Kidney (tissue), 14 donors: ENCODE measurements around the gene SMG6. TPM values are rescaled to one million over a fixed set of nuclear protein-coding genes. Genes with fewer than 3 reads are reported as not detected.
A peak's percentile ranks its signal among the peaks of the same experiment; 100 is the strongest.

Source experiments
- DNase-seq, 5 donors: peaks; one replicate each; pipeline ENCODE4 v3.0.0-alpha.2; 2013 to 2020
- FAIRE-seq: peaks from 2 replicates; lab custom pipeline; 2012; peaks lifted over from hg19 to GRCh38; lab: Jason Lieb, UNC
- H3K27ac ChIP-seq, 2 donors: one replicate each; pipeline ENCODE4 v1.7.0; 2013; ENCODE audit warnings: low read depth in 2 of 2, low read length in 2 of 2, inconsistent platforms in 1 of 2
- H3K27me3 ChIP-seq: one replicate; pipeline ENCODE4 v1.7.1; 2013; ENCODE audit warnings: low read length, inconsistent platforms; ENCODE audit not compliant: control insufficient read depth, insufficient read depth
- H3K36me3 ChIP-seq, 3 donors: one replicate each; pipeline versions ENCODE4 v1.7.0 to v1.7.1; 2013; ENCODE audit warnings: low read length in 3 of 3, control low read depth in 1 of 3, inconsistent platforms in 1 of 3; ENCODE audit not compliant: insufficient read depth in 3 of 3, control insufficient read depth in 2 of 3
- H3K4me1 ChIP-seq, 3 donors: one replicate each; pipeline versions ENCODE4 v1.7.0 to v1.7.1; 2013; ENCODE audit warnings: low read length in 3 of 3, inconsistent platforms in 1 of 3, low read depth in 1 of 3; ENCODE audit not compliant: control insufficient read depth in 2 of 3, insufficient read depth in 2 of 3
- H3K4me3 ChIP-seq, 3 donors: one replicate each; pipeline versions ENCODE4 v1.7.0 to v1.8.1; 2013; ENCODE audit warnings: low read length in 3 of 3, control low read depth in 1 of 3, inconsistent platforms in 1 of 3
- H3K9ac ChIP-seq, 3 donors: one replicate each; pipeline versions ENCODE4 v1.7.0 to v1.7.1; 2013; ENCODE audit warnings: low read length in 3 of 3, control low read depth in 1 of 3, inconsistent platforms in 1 of 3
- H3K9me3 ChIP-seq, 3 donors: one replicate each; pipeline versions ENCODE4 v1.7.0 to v1.7.1; 2013; ENCODE audit warnings: low read length in 3 of 3, control low read depth in 1 of 3, inconsistent platforms in 1 of 3; ENCODE audit not compliant: control insufficient read depth in 2 of 3, insufficient read depth in 1 of 3
- intact Hi-C: fragments of 100-400 bp; cut with DNase I; formaldehyde crosslinking; loops from one replicate; pipeline ENCODE4 v1.11.1; 2022
- polyA plus RNA-seq: library from polyadenylated mRNA; stranded (reverse); fragments of 350-450 nt; fragmentation: Illumina TruSeq; extraction: RNeasy Lipid Tissue Mini Kit (QIAGEN cat#74804); gene quantifications from one replicate; pipeline ENCODE4 v1.2.3, GENCODE V29; 2014; ENCODE audit warnings: low read depth, low replicate concordance; ENCODE audit not compliant: insufficient read depth
- total RNA-seq: library from RNA; stranded (reverse); fragmentation: NEBNext Ultra II Directional; extraction: Animal tissue kit (Norgen Biotek cat#: 25700); gene quantifications from one replicate; pipeline ENCODE4 v1.2.1, GENCODE V29; 2021
- TF ChIP-seq, protein P1 (sequence below): IDR thresholded peaks from 3 replicates; pipeline ENCODE4 v1.5.1; 2012; ENCODE audit warnings: mild to moderate bottlenecking, moderate library complexity, borderline replicate concordance; ENCODE audit not compliant: insufficient read depth; ENCODE audit errors: extremely low read depth
- donor health status: control.
- donor health status: control.
- donor health status: control.
- donor health status: control.
- donor health status: control.
- donor health status: DM: yes; HTN: yes; CAD: no.
- donor health status: Normal renal cell carcinoma (clear cell type).

Gene SMG6
- total and polyA plus RNA-seq, 2 donors from 2014 or later = 20.6 to 37.3 TPM

- H3K36me3 ChIP-seq = peaks cover 0 to 7% (median 7%) of the 10 kb centered on the region in 3 donors
- peaks cover 24 to 45% (median 38%) of the 10 kb centered on the region in 3 donors for H3K4me1 ChIP-seq
- FAIRE-seq (no peak), DNase-seq (peak in 1 of 5 donors; percentile 48)
- no peak overlapping the region for H3K9ac ChIP-seq
- H3K27me3 ChIP-seq = no peaks in the 10 kb centered on the region
- intact Hi-C loops = no loop called here
- no peaks in the 10 kb centered on the region for H3K9me3 ChIP-seq
- H3K4me3 ChIP-seq = no peak overlapping the region
- TF ChIP-seq, protein P1, sequence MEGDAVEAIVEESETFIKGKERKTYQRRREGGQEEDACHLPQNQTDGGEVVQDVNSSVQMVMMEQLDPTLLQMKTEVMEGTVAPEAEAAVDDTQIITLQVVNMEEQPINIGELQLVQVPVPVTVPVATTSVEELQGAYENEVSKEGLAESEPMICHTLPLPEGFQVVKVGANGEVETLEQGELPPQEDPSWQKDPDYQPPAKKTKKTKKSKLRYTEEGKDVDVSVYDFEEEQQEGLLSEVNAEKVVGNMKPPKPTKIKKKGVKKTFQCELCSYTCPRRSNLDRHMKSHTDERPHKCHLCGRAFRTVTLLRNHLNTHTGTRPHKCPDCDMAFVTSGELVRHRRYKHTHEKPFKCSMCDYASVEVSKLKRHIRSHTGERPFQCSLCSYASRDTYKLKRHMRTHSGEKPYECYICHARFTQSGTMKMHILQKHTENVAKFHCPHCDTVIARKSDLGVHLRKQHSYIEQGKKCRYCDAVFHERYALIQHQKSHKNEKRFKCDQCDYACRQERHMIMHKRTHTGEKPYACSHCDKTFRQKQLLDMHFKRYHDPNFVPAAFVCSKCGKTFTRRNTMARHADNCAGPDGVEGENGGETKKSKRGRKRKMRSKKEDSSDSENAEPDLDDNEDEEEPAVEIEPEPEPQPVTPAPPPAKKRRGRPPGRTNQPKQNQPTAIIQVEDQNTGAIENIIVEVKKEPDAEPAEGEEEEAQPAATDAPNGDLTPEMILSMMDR = no peak
- peak overlapping the region in 1 of 2 donors; percentile 52 for H3K27ac ChIP-seq
These were observed 121.6 kb downstream of the SMG6 start for GRCh38 chr17:2181897-2182448.

GRCh38 chr17:2181206-2181896, 122.2 kb downstream of the SMG6 start:
- TF ChIP-seq, protein P1 = no peak
- H3K4me3 ChIP-seq = no peak overlapping the region
- no peaks in the 10 kb centered on the region for H3K27me3 ChIP-seq
- H3K27ac ChIP-seq = peak overlapping the region; percentile 14 to 78
- FAIRE-seq = no peak
- no peaks in the 10 kb centered on the region for H3K9me3 ChIP-seq
- H3K4me1 ChIP-seq = peaks cover 30 to 52% (median 43%) of the 10 kb centered on the region in 3 donors
- no peak overlapping the region for H3K9ac ChIP-seq
- DNase-seq = peak in 4 of 5 donors; percentile 34 to 91 (median 58)
- H3K36me3 ChIP-seq = peaks cover 0 to 7% (median 3%) of the 10 kb centered on the region in 3 donors
- intact Hi-C loops = no loop called here

DNA sequence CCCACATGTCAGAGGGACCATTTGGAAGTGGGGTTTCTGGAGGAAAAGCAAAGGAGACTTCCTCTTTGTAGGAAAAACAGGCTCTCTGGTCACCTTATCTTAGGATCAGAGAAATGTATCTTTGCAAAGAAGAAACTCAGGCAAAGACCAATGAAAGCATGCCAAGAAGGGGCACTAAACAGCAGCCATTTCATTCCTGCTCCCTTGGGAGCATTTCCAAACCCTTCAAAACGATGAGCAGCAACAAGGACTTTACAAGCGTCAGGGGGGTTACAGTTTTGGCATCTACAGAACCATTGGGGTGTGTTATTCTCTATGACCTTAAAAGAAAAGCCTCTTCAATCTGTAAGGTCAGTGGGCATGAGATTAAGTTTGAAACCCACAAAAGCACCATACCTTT, 122.8 kb downstream of the SMG6 start:
- intact Hi-C loops = no loop called here

More for the DNA sequence above, 122.8 kb downstream of the SMG6 start:
- no peaks in the 10 kb centered on the region for H3K27me3 ChIP-seq
- H3K4me1 ChIP-seq = peaks cover 36 to 57% (median 49%) of the 10 kb centered on the region in 3 donors
- no peak overlapping the region for H3K4me3 ChIP-seq
- no peak for FAIRE-seq
- no peak overlapping the region for H3K27ac ChIP-seq
- DNase-seq = no peak
- H3K9ac ChIP-seq = no peak overlapping the region
- TF ChIP-seq, protein P1 = no peak
- H3K9me3 ChIP-seq = no peaks in the 10 kb centered on the region
- peaks cover 0 to 6% (median 0%) of the 10 kb centered on the region in 3 donors for H3K36me3 ChIP-seq
